ENCODE results near the gene PGA4.
"Not testable (repeated sequence)": the region's sequence is repeated elsewhere in the genome, so short reads cannot be mapped to it uniquely, and the experiment has no call there.

Gene PGA4

GRCh38 chr11:61250796-61251765 lies 28.9 kb downstream of the PGA4 start:
- H3K9me3 ChIP-seq (ENCODE audit: control insufficient read depth in 2 of 2, low read length in 2 of 2); H3K36me3 ChIP-seq (ENCODE audit: control insufficient read depth in 2 of 2, insufficient read depth in 2 of 2, low read length in 2 of 2); H3K9ac ChIP-seq (ENCODE audit: low read length in 2 of 2); H3K27me3 ChIP-seq (ENCODE audit: control insufficient read depth in 1 of 2, insufficient read depth in 2 of 2, low read length in 2 of 2); H3K4me3 ChIP-seq (ENCODE audit: low read length in 2 of 2); H3K27ac ChIP-seq (ENCODE audit: low read length); H3K4me1 ChIP-seq (ENCODE audit: control insufficient read depth, insufficient read depth, low read length): not testable (repeated sequence)

DNA sequence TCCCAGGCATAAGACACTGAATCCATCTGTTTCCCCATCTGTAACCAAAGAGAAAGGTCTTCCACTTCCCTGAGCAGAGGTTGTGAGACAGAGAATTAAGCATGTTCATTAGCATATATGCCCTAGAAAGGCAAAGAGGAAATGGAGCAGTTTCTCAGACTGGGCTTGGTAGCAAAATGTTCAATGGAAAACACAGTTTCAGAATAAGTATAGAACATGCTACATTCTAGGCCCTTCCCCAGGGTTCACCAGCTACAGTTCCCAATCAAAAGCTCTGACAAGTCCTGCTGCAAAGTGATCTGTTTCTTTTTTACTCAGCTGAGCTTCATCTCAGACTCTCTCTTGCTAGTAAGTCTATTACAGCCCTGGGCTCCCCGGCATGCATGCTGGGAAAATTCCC lies 30.2 kb downstream of the PGA4 start:
- not testable (repeated sequence) for H3K9me3 ChIP-seq (ENCODE audit: control insufficient read depth in 2 of 2, low read length in 2 of 2); H3K36me3 ChIP-seq (ENCODE audit: control insufficient read depth in 2 of 2, insufficient read depth in 2 of 2, low read length in 2 of 2); H3K27ac ChIP-seq (ENCODE audit: low read length); H3K4me3 ChIP-seq (ENCODE audit: low read length in 2 of 2); H3K27me3 ChIP-seq (ENCODE audit: control insufficient read depth in 1 of 2, insufficient read depth in 2 of 2, low read length in 2 of 2); H3K9ac ChIP-seq (ENCODE audit: low read length in 2 of 2); H3K4me1 ChIP-seq (ENCODE audit: control insufficient read depth, insufficient read depth, low read length)

DNA sequence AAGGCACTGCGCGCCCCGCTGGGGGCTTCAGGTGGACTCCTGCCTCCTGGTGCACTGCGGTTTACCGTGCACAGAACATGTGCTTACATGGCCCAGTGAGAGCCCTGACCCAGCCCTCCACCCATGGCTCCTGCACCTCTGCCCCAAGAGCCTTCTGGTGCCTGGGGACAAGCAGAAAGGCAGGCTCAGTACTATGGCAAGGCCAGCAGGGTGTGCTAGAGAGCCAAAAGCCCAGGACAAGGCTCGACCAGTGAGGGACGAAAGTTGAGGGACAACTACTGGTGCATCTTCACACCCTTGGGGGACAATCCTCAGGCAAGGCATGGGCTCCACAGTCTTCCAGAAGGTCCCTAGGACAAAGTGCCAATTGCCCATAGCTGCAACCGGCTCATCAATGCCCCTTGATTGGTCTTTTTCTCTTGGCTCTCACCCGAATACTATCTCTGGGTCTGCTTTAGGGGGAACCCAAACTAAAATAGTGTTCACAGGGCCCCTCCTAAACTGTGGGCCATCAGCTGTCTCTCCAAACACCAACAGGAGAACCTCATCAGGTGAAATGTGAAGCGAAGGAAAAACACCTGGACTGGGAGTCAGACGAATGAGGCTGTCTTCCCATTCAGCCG lies 32.4 kb downstream of the PGA4 start:
- H3K27me3 ChIP-seq (ENCODE audit: control insufficient read depth in 1 of 2, insufficient read depth in 2 of 2, low read length in 2 of 2) = no peaks in the 10 kb centered on the region
- no peak overlapping the region for H3K4me3 ChIP-seq (ENCODE audit: low read length in 2 of 2)
- no peaks in the 10 kb centered on the region for H3K36me3 ChIP-seq (ENCODE audit: control insufficient read depth in 2 of 2, insufficient read depth in 2 of 2, low read length in 2 of 2)
- no peaks in the 10 kb centered on the region for H3K4me1 ChIP-seq (ENCODE audit: control insufficient read depth, insufficient read depth, low read length)
- no peaks in the 10 kb centered on the region for H3K9me3 ChIP-seq (ENCODE audit: control insufficient read depth in 2 of 2, low read length in 2 of 2)
- H3K27ac ChIP-seq (ENCODE audit: low read length) = no peak overlapping the region
- H3K9ac ChIP-seq (ENCODE audit: low read length in 2 of 2) = no peak overlapping the region

- H3K27ac ChIP-seq (ENCODE audit: low read length) = no peak overlapping the region
- no peak overlapping the region for H3K9ac ChIP-seq (ENCODE audit: low read length in 2 of 2)
- H3K36me3 ChIP-seq (ENCODE audit: control insufficient read depth in 2 of 2, insufficient read depth in 2 of 2, low read length in 2 of 2) = no peaks in the 10 kb centered on the region
- no peaks in the 10 kb centered on the region for H3K9me3 ChIP-seq (ENCODE audit: control insufficient read depth in 2 of 2, low read length in 2 of 2)
- H3K27me3 ChIP-seq (ENCODE audit: control insufficient read depth in 1 of 2, insufficient read depth in 2 of 2, low read length in 2 of 2) = no peaks in the 10 kb centered on the region
- H3K4me1 ChIP-seq (ENCODE audit: control insufficient read depth, insufficient read depth, low read length) = no peaks in the 10 kb centered on the region
- no peak overlapping the region for H3K4me3 ChIP-seq (ENCODE audit: low read length in 2 of 2)
Observed at GRCh38 chr11:61256710-61257482, 34.7 kb downstream of the PGA4 start.

DNA sequence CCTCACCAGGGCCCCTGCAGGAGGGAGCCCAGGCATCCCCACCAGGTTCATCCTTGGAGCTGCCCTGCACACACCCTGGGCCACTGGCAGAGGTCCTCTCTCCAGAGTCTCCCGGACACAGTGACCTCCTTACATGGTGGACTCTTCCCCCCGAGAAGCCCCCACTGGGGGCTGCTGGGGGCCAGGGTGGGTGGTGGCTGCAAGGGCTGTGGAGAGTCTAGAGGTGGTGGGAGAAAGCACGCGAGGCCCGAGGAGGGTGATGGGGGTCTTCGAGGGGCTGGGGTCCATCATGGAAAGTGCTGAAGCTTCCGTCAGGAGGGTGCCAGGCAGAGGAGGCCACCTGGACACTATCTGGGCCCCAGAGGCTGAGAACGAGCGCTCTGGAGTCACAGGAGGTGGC lies 36.4 kb downstream of the PGA4 start:
- H3K4me3 ChIP-seq (ENCODE audit: low read length in 2 of 2) = no peak overlapping the region
- no peaks in the 10 kb centered on the region for H3K4me1 ChIP-seq (ENCODE audit: control insufficient read depth, insufficient read depth, low read length)
- H3K27me3 ChIP-seq (ENCODE audit: control insufficient read depth in 1 of 2, insufficient read depth in 2 of 2, low read length in 2 of 2) = no peaks in the 10 kb centered on the region
- no peak overlapping the region for H3K9ac ChIP-seq (ENCODE audit: low read length in 2 of 2)
- H3K9me3 ChIP-seq (ENCODE audit: control insufficient read depth in 2 of 2, low read length in 2 of 2) = no peaks in the 10 kb centered on the region
- H3K36me3 ChIP-seq (ENCODE audit: control insufficient read depth in 2 of 2, insufficient read depth in 2 of 2, low read length in 2 of 2) = no peaks in the 10 kb centered on the region
- H3K27ac ChIP-seq (ENCODE audit: low read length) = no peak overlapping the region

- Histone ChIP-seq H3K36me3 (ENCODE audit: control insufficient read depth in 2 of 2, insufficient read depth in 2 of 2, low read length in 2 of 2) (no peaks in the 10 kb centered on the region), H3K9ac (ENCODE audit: low read length in 2 of 2) (no peak overlapping the region), H3K4me1 (ENCODE audit: control insufficient read depth, insufficient read depth, low read length) (no peaks in the 10 kb centered on the region), H3K9me3 (ENCODE audit: control insufficient read depth in 2 of 2, low read length in 2 of 2) (no peaks in the 10 kb centered on the region), H3K27ac (ENCODE audit: low read length) (no peak overlapping the region), H3K4me3 (ENCODE audit: low read length in 2 of 2) (no peak overlapping the region), H3K27me3 (ENCODE audit: control insufficient read depth in 1 of 2, insufficient read depth in 2 of 2, low read length in 2 of 2) (no peaks in the 10 kb centered on the region)
Observed at GRCh38 chr11:61259363-61259762, 37.2 kb downstream of the PGA4 start.

GRCh38 chr11:61264371-61264770 lies 42.2 kb downstream of the PGA4 start:
- no peaks in the 10 kb centered on the region for H3K9me3 ChIP-seq (ENCODE audit: control insufficient read depth in 2 of 2, low read length in 2 of 2)
- H3K36me3 ChIP-seq (ENCODE audit: control insufficient read depth in 2 of 2, insufficient read depth in 2 of 2, low read length in 2 of 2) = no peaks in the 10 kb centered on the region
- H3K27ac ChIP-seq (ENCODE audit: low read length) = no peak overlapping the region
- H3K9ac ChIP-seq (ENCODE audit: low read length in 2 of 2) = no peak overlapping the region
- H3K4me3 ChIP-seq (ENCODE audit: low read length in 2 of 2) = no peak overlapping the region
- no peaks in the 10 kb centered on the region for H3K4me1 ChIP-seq (ENCODE audit: control insufficient read depth, insufficient read depth, low read length)
- no peaks in the 10 kb centered on the region for H3K27me3 ChIP-seq (ENCODE audit: control insufficient read depth in 1 of 2, insufficient read depth in 2 of 2, low read length in 2 of 2)

- no peaks in the 10 kb centered on the region for H3K9me3 ChIP-seq (ENCODE audit: control insufficient read depth in 2 of 2, low read length in 2 of 2)
- no peaks in the 10 kb centered on the region for H3K4me1 ChIP-seq (ENCODE audit: control insufficient read depth, insufficient read depth, low read length)
- H3K36me3 ChIP-seq (ENCODE audit: control insufficient read depth in 2 of 2, insufficient read depth in 2 of 2, low read length in 2 of 2) = no peaks in the 10 kb centered on the region
- H3K4me3 ChIP-seq (ENCODE audit: low read length in 2 of 2) = no peak overlapping the region
- H3K27ac ChIP-seq (ENCODE audit: low read length) = no peak overlapping the region
- H3K27me3 ChIP-seq (ENCODE audit: control insufficient read depth in 1 of 2, insufficient read depth in 2 of 2, low read length in 2 of 2) = no peaks in the 10 kb centered on the region
- no peak overlapping the region for H3K9ac ChIP-seq (ENCODE audit: low read length in 2 of 2)
Observed at GRCh38 chr11:61264795-61265194, 42.6 kb downstream of the PGA4 start.

DNA sequence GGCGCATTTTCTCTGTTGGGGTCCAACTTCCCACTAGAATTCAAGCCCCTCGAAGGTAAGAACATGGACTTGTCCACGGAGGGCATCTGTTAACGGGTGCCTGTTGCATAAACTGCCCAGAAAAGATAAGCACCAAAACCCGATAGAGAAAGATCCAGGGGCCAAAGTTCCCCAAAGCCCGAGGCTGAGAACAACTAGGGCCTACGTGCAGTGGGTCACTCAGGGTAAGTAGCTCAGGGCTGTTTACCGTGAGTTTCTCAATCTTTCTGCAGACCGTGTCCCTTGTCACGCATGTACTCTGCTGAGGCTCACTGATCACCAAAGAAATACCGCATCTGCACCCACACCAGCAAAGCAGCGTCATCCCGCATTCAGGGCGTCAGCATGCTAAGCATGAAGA lies 43.2 kb downstream of the PGA4 start:
- no peak overlapping the region for H3K27ac ChIP-seq (ENCODE audit: low read length)
- H3K4me1 ChIP-seq (ENCODE audit: control insufficient read depth, insufficient read depth, low read length) = no peaks in the 10 kb centered on the region
- no peak overlapping the region for H3K9ac ChIP-seq (ENCODE audit: low read length in 2 of 2)

DNA sequence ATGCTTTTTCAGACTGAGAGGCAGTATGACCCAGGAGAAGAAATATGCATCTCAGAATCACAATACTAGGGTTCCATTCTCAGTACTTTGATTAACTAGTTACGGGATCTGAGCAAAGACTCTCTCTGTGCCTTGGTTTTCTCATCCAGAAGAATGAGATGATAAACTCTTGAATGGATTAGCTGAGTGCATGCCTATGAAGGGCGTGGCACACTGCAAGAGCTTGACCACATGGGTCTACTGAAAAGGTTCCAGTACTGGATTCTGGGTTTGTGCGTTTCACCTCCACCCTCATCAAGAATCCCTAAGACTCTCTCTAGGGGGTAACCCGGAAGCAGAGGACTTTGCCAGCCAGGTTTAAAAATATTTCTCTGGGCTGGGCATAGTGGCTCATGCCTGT lies 44.5 kb downstream of the PGA4 start:
- Histone ChIP-seq H3K9ac (ENCODE audit: low read length in 2 of 2) (no peak overlapping the region), H3K4me3 (ENCODE audit: low read length in 2 of 2) (no peak overlapping the region), H3K27ac (ENCODE audit: low read length) (no peak overlapping the region), H3K27me3 (ENCODE audit: control insufficient read depth in 1 of 2, insufficient read depth in 2 of 2, low read length in 2 of 2) (no peaks in the 10 kb centered on the region), H3K9me3 (ENCODE audit: control insufficient read depth in 2 of 2, low read length in 2 of 2) (no peaks in the 10 kb centered on the region), H3K36me3 (ENCODE audit: control insufficient read depth in 2 of 2, insufficient read depth in 2 of 2, low read length in 2 of 2) (no peaks in the 10 kb centered on the region), H3K4me1 (ENCODE audit: control insufficient read depth, insufficient read depth, low read length) (no peaks in the 10 kb centered on the region)

More for the DNA sequence above, 43.2 kb downstream of the PGA4 start:
- Histone ChIP-seq H3K36me3 (ENCODE audit: control insufficient read depth in 2 of 2, insufficient read depth in 2 of 2, low read length in 2 of 2) (no peaks in the 10 kb centered on the region), H3K4me3 (ENCODE audit: low read length in 2 of 2) (no peak overlapping the region), H3K27me3 (ENCODE audit: control insufficient read depth in 1 of 2, insufficient read depth in 2 of 2, low read length in 2 of 2) (no peaks in the 10 kb centered on the region), H3K9me3 (ENCODE audit: control insufficient read depth in 2 of 2, low read length in 2 of 2) (no peaks in the 10 kb centered on the region)

Measured in stomach smooth muscle (tissue), 2 donors.